HepG2 (cell line): ENCODE measurements around the gene ZBTB32. TPM values are rescaled to one million over a fixed set of nuclear protein-coding genes. Genes with fewer than 3 reads are reported as not detected.

Experiments used
- ATAC-seq: fragments of 200-7000 bp; cut with Tn5 transposase; 3 replicates; pipeline ENCODE4 v1.9.1; 2020; ENCODE audit warnings: mild to moderate bottlenecking, moderate library complexity
- BruUV-seq: library from RNA; stranded (reverse); fragments of 400-500 nt; replicated peaks from 2 replicates; lab custom pipeline; 2021; lab: Mats Ljungman, UMichigan
- CTCF ChIA-PET: fragments of 300-600 bp; formaldehyde crosslinking; extraction: SDS; loops from one replicate; lab custom pipeline; 2021; ENCODE audit warnings: low total read pairs, inconsistent platforms, low intra/inter-chr PET ratio; lab: Yijun Ruan, JAX
- POLR2A ChIA-PET: fragments of 350-600 bp; sonication (Branson Sonifier 250); formaldehyde crosslinking; loops from one replicate; lab custom pipeline; 2020; ENCODE audit warnings: antibody characterized with exemption, inconsistent platforms; lab: Yijun Ruan, JAX
- DNase-seq: peaks from one replicate; pipeline ENCODE4 v3.0.0-alpha.2; 2015; ENCODE audit warnings: low spot score
- FAIRE-seq: peaks from 3 replicates; lab custom pipeline; 2011; peaks lifted over from hg19 to GRCh38; lab: Jason Lieb, UNC
- H2AFZ ChIP-seq: one replicate; pipeline ENCODE4 v1.6.1; 2011; ENCODE audit warnings: low read length, inconsistent platforms
- H3K27ac ChIP-seq: fragments of 300-600 bp; 3 replicates; pipeline ENCODE4 v1.8.0; 2011; ENCODE audit warnings: mixed run types, mild to moderate bottlenecking, mixed read lengths, low read length, inconsistent platforms; ENCODE audit not compliant: insufficient read depth; ENCODE audit errors: extremely low read length
- H3K27me3 ChIP-seq, 2 experiments: fragments of 200-600 bp in 1 of 2; 2 replicates in 1 of 2; 3 replicates in 1 of 2; pipeline versions ENCODE4 v1.6.0 to v1.8.0; 2011; ENCODE audit warnings: low read length in 2 of 2, mild to moderate bottlenecking in 2 of 2, moderate library complexity in 2 of 2, inconsistent platforms in 1 of 2; ENCODE audit not compliant: insufficient read depth in 2 of 2, control insufficient read depth in 1 of 2
- H3K36me3 ChIP-seq, 2 experiments: fragments of 200-600 bp in 1 of 2; replicated peaks in 1 of 2; 2 replicates in 1 of 2; 3 replicates in 1 of 2; pipeline versions ENCODE4 v1.5.1 to v1.8.0; 2011; ENCODE audit warnings: low read length in 2 of 2, inconsistent platforms in 1 of 2; ENCODE audit not compliant: insufficient read depth in 2 of 2, control insufficient read depth in 1 of 2
- H3K4me1 ChIP-seq: 2 replicates; pipeline ENCODE4 v1.5.1; 2012; ENCODE audit warnings: low read length, inconsistent platforms; ENCODE audit not compliant: insufficient read depth
- H3K4me2 ChIP-seq: 2 replicates; pipeline ENCODE4 v1.6.0; 2011; ENCODE audit warnings: low read depth, low read length, inconsistent platforms
- H3K4me3 ChIP-seq, 3 experiments: fragments of 200-600 bp in 1 of 3; sonication (generic), shearing (Covaris generic) in 1 of 3; replicated peaks in 1 of 3; 2 replicates each; pipeline ENCODE4 v1.5.1; 2011 to 2016; ENCODE audit warnings: low read length in 3 of 3, inconsistent platforms in 2 of 3, low read depth in 2 of 3, mild to moderate bottlenecking in 2 of 3, control low read depth in 1 of 3, mixed read lengths in 1 of 3; ENCODE audit not compliant: insufficient read depth in 1 of 3
- H3K79me2 ChIP-seq: one replicate; pipeline ENCODE4 v1.6.1; 2011; ENCODE audit warnings: low read length, inconsistent platforms; ENCODE audit not compliant: insufficient read depth
- H3K9ac ChIP-seq: 2 replicates; pipeline ENCODE4 v1.6.0; 2011; ENCODE audit warnings: mild to moderate bottlenecking, low read depth, low read length, inconsistent platforms; ENCODE audit not compliant: insufficient read depth
- H3K9me3 ChIP-seq: 2 replicates; pipeline ENCODE4 v1.5.1; 2012; ENCODE audit warnings: mild to moderate bottlenecking, low read length
- H4K20me1 ChIP-seq: 2 replicates; pipeline ENCODE4 v1.6.0; 2011; ENCODE audit warnings: inconsistent platforms, mild to moderate bottlenecking, low read length, moderate library complexity; ENCODE audit not compliant: insufficient read depth
- AGO2 ChIP-seq: fragments of 200-400 bp; formaldehyde crosslinking; optimal IDR thresholded peaks from 2 replicates; pipeline ENCODE3; 2017; ENCODE audit warnings: mild to moderate bottlenecking, low read depth, low read length, moderate library complexity
- FOXO1 ChIP-seq: sonication (generic); formaldehyde crosslinking; IDR thresholded peaks from 2 replicates; pipeline ENCODE4 v1.4.0; 2020; ENCODE audit warnings: missing genetic modification reagents
- GLI4 ChIP-seq: sonication (generic); formaldehyde crosslinking; IDR thresholded peaks from 2 replicates; pipeline ENCODE4 v1.5.1; 2020; ENCODE audit warnings: missing genetic modification reagents, mild to moderate bottlenecking, moderate library complexity, borderline replicate concordance
- MIER3 ChIP-seq: IDR thresholded peaks from 2 replicates; pipeline ENCODE4 v1.6.1; 2016; ENCODE audit warnings: missing compliant biosample characterization, borderline replicate concordance
- SIN3B ChIP-seq: fragments of 150-350 bp; IDR thresholded peaks from 2 replicates; pipeline ENCODE4 v1.6.1; 2014; ENCODE audit warnings: low read length
- SNAPC2 ChIP-seq: sonication (generic); formaldehyde crosslinking; IDR thresholded peaks from 2 replicates; pipeline ENCODE4 v1.8.1; 2022; ENCODE audit warnings: mild to moderate bottlenecking, missing genetic modification reagents
- ZNF33B ChIP-seq: sonication (generic); formaldehyde crosslinking; IDR thresholded peaks from 2 replicates; pipeline ENCODE4 v1.5.1; 2020; ENCODE audit warnings: mild to moderate bottlenecking, missing genetic modification reagents
- ZNF350 ChIP-seq: sonication (generic); formaldehyde crosslinking; IDR thresholded peaks from 2 replicates; pipeline ENCODE4 v1.4.0; 2020; ENCODE audit warnings: mild to moderate bottlenecking, low read depth, missing genetic modification reagents, borderline replicate concordance
- ZNF615 ChIP-seq: sonication (generic); formaldehyde crosslinking; IDR thresholded peaks from 2 replicates; pipeline ENCODE4 v1.5.0; 2020; ENCODE audit warnings: mild to moderate bottlenecking, missing genetic modification reagents, borderline replicate concordance
- WGBS: methylation state at CpG from one replicate; pipeline ENCODE4 v1.1.6; 2017; ENCODE audit warnings: low lambda C conversion rate; 5-methylcytosine and 5-hydroxymethylcytosine counted together
- in situ Hi-C: cut with HindIII; loops from 2 replicates; pipeline ENCODE4 v1.10.0; 2017; ENCODE audit warnings: low pct_unique_long_range_greater_than_20kb; ENCODE audit not compliant: extremely low pct_ligation_motif_present
- intact Hi-C: fragments of 100-400 bp; cut with micrococcal nuclease; formaldehyde crosslinking; loops from one replicate; pipeline ENCODE4 v1.10.0; 2022; ENCODE audit not compliant: unreplicated experiment
- polyA plus RNA-seq, 8 experiments: library from polyadenylated mRNA; depleted of rRNA in 3 of 8; stranded (reverse) in 7 of 8; unstranded in 1 of 8; fragments of >200 nt; fragmentation: Illumina TruSeq in 4 of 8; extraction: Trizol in 4 of 8; gene quantifications; 2 replicates each; pipeline versions ENCODE4 v1.2.1 to v1.2.3, GENCODE V29; 2011 to 2016; ENCODE audit warnings: low read depth in 4 of 8, missing spikeins in 1 of 8, mixed read lengths in 1 of 8; ENCODE audit not compliant: insufficient read depth in 1 of 8
- total RNA-seq, 5 experiments: library from RNA; depleted of rRNA; stranded (reverse); fragments of >200 nt; fragmentation: Illumina TruSeq; extraction: Trizol; gene quantifications; 2 replicates each; pipeline ENCODE4 v1.2.3, GENCODE V29; 2016; ENCODE audit warnings: low read depth in 1 of 5
- TF ChIP-seq, protein P1 (sequence below): sonication (generic); formaldehyde crosslinking; IDR thresholded peaks from 2 replicates; pipeline ENCODE4 v1.4.0; 2020; ENCODE audit warnings: missing genetic modification reagents, borderline replicate concordance
- TF ChIP-seq, protein P2 (sequence below): sonication (generic); formaldehyde crosslinking; IDR thresholded peaks from 2 replicates; pipeline ENCODE4 v1.5.1; 2020; ENCODE audit warnings: mild to moderate bottlenecking, missing genetic modification reagents
- TF ChIP-seq, protein P3 (sequence below): sonication (generic); formaldehyde crosslinking; IDR thresholded peaks from 2 replicates; pipeline ENCODE4 v1.4.0; 2020; ENCODE audit warnings: low read depth, mild to moderate bottlenecking, missing genetic modification reagents

The ZBTB32 gene
- total and polyA plus RNA-seq, 2 of the 13 experiments (the other 11 are each of a cell fraction or from before 2014, with no cell fraction given): not detected

DNA sequence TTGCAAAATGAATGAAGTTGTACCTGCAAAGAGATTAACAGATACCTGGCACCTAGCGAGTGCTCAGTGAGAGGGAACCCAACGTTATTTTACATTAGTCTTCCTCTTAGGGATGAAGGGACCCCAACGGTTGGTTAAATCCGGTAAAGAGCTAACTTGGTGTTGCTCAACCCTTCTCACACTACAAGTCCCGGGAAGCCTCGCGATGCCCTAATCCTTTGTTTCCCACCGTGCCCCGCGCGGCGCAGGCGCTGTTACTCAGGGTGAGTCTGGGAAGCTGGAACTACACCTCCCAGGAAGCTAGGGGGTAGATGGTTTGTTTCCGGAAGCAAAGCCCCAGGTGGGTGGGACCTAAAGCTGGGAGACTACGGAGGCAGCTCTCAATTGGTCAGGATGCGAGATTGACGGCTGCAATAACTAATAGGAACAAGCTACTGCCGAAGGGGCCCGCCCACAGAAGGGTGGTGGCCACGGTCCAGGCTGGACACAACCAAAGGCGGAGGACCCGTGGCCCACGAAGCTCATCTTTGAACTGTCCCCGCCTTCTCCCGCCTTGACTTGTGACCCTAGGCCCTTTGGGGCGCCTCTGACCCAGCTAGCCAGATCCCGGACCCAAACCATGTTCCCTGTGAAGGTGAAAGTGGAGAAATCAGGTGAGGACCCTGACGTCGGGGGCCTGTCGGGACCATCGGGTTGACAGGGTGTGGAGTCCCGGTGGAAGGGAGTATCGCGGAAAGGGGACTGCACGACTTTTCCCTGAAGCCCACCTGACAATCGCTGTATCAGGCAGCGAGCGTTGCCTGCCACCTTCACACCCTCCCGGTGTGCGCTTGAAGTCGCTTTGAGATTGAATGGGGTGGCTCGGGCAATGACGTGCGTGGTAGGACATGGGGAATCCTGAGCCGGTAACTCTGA is 44.0 kb downstream of the ZBTB32 start, which contains the start of gene LIN37:
TSS of gene LIN37 (plus strand) at position 471 of the 915 bp plus-strand sequence. CDS start at position 620, 149 bp downstream.
- in situ Hi-C loops (no loop called here), intact Hi-C loops (loop anchor here (10.0 kb wide), 1 partner anchor 54 kb away; no protein-coding TSS in a partner anchor)
- FAIRE-seq (peak; percentile 99), ATAC-seq (peak; percentile 91), DNase-seq (peak; percentile 99)
- CTCF ChIA-PET: no interaction called here
- peak within 1 kb of the TSS; percentile 90 for H3K4me2 ChIP-seq
- peak within 1 kb of the TSS; percentile 89 to 100 (median 89) for H3K4me3 ChIP-seq
- H2AFZ ChIP-seq: peak within 1 kb of the TSS; percentile 76
- H3K9ac ChIP-seq: peak within 1 kb of the TSS; percentile 97
- H3K27me3 ChIP-seq: no peaks in the 10 kb centered on the region; a peak in 1 of 5 replicates
- H3K27ac ChIP-seq: peak within 1 kb of the TSS; percentile 68
- H4K20me1 ChIP-seq: no peaks in the 10 kb centered on the region
- 1% methylated on average over 32 of the region's 45 CpGs for WGBS
- POLR2A ChIA-PET: interaction anchor here (0.7 to 1.8 kb wide), 19 partner anchors 8 to 742 kb away, joined by 3 to 19 read pairs (median 5); partner anchors contain the start of genes COX6B1, HSPB6 and PRODH2
- TSS peak; percentile 77 for BruUV-seq
- H3K79me2 ChIP-seq: peaks cover 20% of the 10 kb centered on the region
- no peaks in the 10 kb centered on the region for H3K9me3 ChIP-seq
- H3K36me3 ChIP-seq: peaks cover 3 to 10% of the 10 kb centered on the region in 2 experiments; a peak in 3 of 5 replicates
- peaks cover 41% of the 10 kb centered on the region for H3K4me1 ChIP-seq
- TF ChIP-seq SNAPC2 (CRISPR knock-in tag) (0 out of 2 replicates have a peak, but pooled peaks have one; percentile 24), AGO2 (peak; percentile 46), FOXO1 (CRISPR knock-in tag) (peak; percentile 57), GLI4 (CRISPR knock-in tag) (no peak), ZNF33B (CRISPR knock-in tag) (peak; percentile 32; the same call in 1 of the 2 replicates), MIER3 (CRISPR knock-in tag) (peak; percentile 66; the same call in 1 of the 2 replicates), SIN3B (peak; percentile 24; the same call in 1 of the 2 replicates), ZNF350 (peak; percentile 85), ZNF615 (CRISPR knock-in tag) (no peak)
- TF ChIP-seq, protein P1, sequence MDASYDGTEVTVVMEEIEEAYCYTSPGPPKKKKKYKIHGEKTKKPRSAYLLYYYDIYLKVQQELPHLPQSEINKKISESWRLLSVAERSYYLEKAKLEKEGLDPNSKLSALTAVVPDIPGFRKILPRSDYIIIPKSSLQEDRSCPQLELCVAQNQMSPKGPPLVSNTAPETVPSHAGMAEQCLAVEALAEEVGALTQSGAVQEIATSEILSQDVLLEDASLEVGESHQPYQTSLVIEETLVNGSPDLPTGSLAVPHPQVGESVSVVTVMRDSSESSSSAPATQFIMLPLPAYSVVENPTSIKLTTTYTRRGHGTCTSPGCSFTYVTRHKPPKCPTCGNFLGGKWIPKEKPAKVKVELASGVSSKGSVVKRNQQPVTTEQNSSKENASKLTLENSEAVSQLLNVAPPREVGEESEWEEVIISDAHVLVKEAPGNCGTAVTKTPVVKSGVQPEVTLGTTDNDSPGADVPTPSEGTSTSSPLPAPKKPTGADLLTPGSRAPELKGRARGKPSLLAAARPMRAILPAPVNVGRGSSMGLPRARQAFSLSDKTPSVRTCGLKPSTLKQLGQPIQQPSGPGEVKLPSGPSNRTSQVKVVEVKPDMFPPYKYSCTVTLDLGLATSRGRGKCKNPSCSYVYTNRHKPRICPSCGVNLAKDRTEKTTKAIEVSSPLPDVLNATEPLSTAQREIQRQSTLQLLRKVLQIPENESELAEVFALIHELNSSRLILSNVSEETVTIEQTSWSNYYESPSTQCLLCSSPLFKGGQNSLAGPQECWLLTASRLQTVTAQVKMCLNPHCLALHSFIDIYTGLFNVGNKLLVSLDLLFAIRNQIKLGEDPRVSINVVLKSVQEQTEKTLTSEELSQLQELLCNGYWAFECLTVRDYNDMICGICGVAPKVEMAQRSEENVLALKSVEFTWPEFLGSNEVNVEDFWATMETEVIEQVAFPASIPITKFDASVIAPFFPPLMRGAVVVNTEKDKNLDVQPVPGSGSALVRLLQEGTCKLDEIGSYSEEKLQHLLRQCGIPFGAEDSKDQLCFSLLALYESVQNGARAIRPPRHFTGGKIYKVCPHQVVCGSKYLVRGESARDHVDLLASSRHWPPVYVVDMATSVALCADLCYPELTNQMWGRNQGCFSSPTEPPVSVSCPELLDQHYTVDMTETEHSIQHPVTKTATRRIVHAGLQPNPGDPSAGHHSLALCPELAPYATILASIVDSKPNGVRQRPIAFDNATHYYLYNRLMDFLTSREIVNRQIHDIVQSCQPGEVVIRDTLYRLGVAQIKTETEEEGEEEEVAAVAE (CRISPR knock-in tag): peak; percentile 31; the same call in 1 of the 2 replicates
- TF ChIP-seq, protein P2, sequence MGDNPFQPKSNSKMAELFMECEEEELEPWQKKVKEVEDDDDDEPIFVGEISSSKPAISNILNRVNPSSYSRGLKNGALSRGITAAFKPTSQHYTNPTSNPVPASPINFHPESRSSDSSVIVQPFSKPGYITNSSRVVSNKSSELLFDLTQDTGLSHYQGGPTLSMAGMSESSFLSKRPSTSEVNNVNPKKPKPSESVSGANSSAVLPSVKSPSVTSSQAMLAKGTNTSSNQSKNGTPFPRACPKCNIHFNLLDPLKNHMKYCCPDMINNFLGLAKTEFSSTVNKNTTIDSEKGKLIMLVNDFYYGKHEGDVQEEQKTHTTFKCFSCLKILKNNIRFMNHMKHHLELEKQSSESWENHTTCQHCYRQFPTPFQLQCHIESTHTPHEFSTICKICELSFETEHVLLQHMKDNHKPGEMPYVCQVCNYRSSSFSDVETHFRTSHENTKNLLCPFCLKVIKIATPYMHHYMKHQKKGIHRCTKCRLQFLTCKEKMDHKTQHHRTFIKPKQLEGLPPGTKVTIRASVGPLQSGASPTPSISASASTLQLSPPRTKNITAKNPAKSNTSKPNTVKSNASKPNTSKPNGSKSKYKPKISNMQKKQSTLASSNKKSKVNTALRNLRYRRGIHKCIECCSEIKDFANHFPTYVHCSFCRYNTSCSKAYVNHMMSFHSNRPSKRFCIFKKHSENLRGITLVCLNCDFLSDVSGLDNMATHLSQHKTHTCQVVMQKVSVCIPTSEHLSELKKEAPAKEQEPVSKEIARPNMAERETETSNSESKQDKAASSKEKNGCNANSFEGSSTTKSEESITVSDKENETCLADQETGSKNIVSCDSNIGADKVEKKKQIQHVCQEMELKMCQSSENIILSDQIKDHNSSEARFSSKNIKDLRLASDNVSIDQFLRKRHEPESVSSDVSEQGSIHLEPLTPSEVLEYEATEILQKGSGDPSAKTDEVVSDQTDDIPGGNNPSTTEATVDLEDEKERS: no peak
- TF ChIP-seq, protein P3, sequence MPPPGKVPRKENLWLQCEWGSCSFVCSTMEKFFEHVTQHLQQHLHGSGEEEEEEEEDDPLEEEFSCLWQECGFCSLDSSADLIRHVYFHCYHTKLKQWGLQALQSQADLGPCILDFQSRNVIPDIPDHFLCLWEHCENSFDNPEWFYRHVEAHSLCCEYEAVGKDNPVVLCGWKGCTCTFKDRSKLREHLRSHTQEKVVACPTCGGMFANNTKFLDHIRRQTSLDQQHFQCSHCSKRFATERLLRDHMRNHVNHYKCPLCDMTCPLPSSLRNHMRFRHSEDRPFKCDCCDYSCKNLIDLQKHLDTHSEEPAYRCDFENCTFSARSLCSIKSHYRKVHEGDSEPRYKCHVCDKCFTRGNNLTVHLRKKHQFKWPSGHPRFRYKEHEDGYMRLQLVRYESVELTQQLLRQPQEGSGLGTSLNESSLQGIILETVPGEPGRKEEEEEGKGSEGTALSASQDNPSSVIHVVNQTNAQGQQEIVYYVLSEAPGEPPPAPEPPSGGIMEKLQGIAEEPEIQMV (CRISPR knock-in tag): peak; percentile 70; the same call in 1 of the 2 replicates
